Measurements from ENCODE around the gene HSD17B14. TPM values are rescaled to one million over a fixed set of nuclear protein-coding genes. Genes with fewer than 3 reads are reported as not detected.
"Not testable (repeated sequence)": the region's sequence is repeated elsewhere in the genome, so short reads cannot be mapped to it uniquely, and the experiment has no call there.

HSD17B14 gene
- total RNA-seq, 2 experiments from 2014 or later, result 0.89 to 1.1 TPM

DNA sequence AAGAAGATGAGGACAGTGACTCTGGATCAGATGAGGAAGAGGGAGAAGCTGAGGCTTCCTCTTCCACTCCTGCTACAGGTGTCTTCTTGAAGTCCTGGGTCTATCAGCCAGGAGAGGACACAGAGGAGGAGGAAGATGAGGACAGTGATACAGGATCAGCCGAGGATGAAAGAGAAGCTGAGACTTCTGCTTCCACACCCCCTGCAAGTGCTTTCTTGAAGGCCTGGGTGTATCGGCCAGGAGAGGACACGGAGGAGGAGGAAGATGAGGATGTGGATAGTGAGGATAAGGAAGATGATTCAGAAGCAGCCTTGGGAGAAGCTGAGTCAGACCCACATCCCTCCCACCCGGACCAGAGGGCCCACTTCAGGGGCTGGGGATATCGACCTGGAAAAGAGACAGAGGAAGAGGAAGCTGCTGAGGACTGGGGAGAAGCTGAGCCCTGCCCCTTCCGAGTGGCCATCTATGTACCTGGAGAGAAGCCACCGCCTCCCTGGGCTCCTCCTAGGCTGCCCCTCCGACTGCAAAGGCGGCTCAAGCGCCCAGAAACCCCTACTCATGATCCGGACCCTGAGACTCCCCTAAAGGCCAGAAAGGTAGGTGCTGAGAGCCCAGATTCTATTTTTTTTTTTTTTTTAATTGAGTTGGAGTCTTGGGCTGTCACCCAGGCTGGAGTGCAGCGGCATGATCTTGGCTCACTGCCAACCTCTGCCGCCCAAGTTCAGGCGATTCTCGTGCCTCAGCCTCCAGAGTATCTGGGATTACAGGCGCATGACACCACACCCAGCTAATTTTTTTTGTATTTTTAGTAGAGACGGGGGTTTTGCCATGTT lies 38.2 kb upstream of the HSD17B14 start:
- H3K27me3 Mint-ChIP-seq (ENCODE audit: low read depth), result no peaks in the 10 kb centered on the region
- CTCF ChIA-PET, result interaction anchor here (0.6 to 2.5 kb wide), 8 partner anchors 26 to 325 kb away, joined by 3 to 12 read pairs (median 6); partner anchors contain the start of genes GYS1, NUCB1 and RUVBL2
- ATAC-seq (peak; percentile 5), DNase-seq (peak; percentile 45)
- H3K4me1 Mint-ChIP-seq (ENCODE audit: low read depth), result peaks cover 54% of the 10 kb centered on the region
- peak overlapping the region; percentile 99 for H3K4me3 Mint-ChIP-seq
- H3K36me3 Mint-ChIP-seq (ENCODE audit: low read depth), result peaks cover 52% of the 10 kb centered on the region
- POLR2A ChIA-PET, result interaction anchor here (0.8 to 5.7 kb wide), 11 partner anchors 16 to 119 kb away, joined by 3 to 74 read pairs (median 5); partner anchors contain the start of genes DHDH, FTL, GYS1 and NUCB1
- peak overlapping the region; percentile 98 for H3K27ac Mint-ChIP-seq
- no peaks in the 10 kb centered on the region for H3K9me3 Mint-ChIP-seq (ENCODE audit: insufficient read depth)

DNA sequence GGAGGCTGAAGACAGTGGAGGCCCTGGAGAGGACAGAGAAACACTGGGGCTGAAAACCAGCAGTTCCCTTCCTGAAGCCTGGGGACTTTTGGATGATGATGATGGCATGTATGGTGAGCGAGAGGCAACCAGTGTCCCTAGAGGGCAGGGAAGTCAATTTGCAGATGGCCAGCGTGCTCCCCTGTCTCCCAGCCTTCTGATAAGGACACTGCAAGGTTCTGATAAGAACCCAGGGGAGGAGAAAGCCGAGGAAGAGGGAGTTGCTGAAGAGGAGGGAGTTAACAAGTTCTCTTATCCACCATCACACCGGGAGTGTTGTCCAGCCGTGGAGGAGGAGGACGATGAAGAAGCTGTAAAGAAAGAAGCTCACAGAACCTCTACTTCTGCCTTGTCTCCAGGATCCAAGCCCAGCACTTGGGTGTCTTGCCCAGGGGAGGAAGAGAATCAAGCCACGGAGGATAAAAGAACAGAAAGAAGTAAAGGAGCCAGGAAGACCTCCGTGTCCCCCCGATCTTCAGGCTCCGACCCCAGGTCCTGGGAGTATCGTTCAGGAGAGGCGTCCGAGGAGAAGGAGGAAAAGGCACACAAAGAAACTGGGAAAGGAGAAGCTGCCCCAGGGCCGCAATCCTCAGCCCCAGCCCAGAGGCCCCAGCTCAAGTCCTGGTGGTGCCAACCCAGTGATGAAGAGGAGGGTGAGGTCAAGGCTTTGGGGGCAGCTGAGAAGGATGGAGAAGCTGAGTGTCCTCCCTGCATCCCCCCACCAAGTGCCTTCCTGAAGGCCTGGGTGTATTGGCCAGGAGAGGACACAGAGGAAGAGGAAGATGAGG lies 37.4 kb upstream of the HSD17B14 start:
- no peaks in the 10 kb centered on the region for H3K9me3 Mint-ChIP-seq (ENCODE audit: insufficient read depth)
- H3K27me3 Mint-ChIP-seq (ENCODE audit: low read depth), result no peaks in the 10 kb centered on the region
- DNase-seq (peak; percentile 37), ATAC-seq (no peak)
- peaks cover 51% of the 10 kb centered on the region for H3K36me3 Mint-ChIP-seq (ENCODE audit: low read depth)
- ChIA-PET POLR2A (interaction anchor here (0.8 to 5.7 kb wide), 11 partner anchors 15 to 119 kb away, joined by 3 to 74 read pairs (median 5); partner anchors contain the start of genes DHDH, FTL, GYS1 and NUCB1), CTCF (interaction anchor here (1.0 to 2.5 kb wide), 4 partner anchors 27 to 120 kb away, joined by 3 to 12 read pairs (median 8); partner anchors contain the start of genes GYS1, NUCB1 and RUVBL2)
- peak overlapping the region; percentile 98 for H3K27ac Mint-ChIP-seq
- H3K4me3 Mint-ChIP-seq, result peak overlapping the region; percentile 99
- H3K4me1 Mint-ChIP-seq (ENCODE audit: low read depth), result peaks cover 55% of the 10 kb centered on the region

DNA sequence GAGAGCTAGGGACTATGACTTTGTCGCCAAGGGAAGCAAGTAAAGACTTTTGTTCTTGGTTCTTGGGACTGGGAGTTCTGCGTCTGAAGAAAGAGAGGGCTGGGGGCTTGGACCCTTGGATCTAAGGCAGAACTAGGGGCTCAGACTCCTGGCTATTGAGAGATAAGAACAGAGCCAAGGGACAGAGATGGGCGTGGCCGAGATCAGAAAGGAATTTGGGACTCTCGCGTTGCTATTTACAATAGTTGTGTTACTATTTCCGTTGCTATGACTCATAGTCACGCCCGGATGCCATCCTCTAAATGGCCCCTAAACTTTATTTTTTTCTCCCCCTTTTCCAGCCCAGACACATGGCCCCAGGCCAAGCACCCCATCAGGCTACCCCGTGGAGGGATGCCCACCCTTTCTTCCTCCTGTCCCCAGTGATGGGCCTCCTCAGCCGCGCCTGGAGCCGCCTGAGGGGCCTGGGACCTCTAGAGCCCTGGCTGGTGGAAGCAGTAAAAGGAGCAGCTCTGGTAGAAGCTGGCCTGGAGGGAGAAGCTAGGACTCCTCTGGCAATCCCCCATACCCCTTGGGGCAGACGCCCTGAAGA lies 36.7 kb upstream of the HSD17B14 start:
- Mint-ChIP-seq H3K9me3 (ENCODE audit: insufficient read depth) (no peaks in the 10 kb centered on the region), H3K4me1 (ENCODE audit: low read depth) (peaks cover 48% of the 10 kb centered on the region), H3K4me3 (peak overlapping the region; percentile 99), H3K27me3 (ENCODE audit: low read depth) (no peaks in the 10 kb centered on the region), H3K36me3 (ENCODE audit: low read depth) (peaks cover 45% of the 10 kb centered on the region), H3K27ac (peak overlapping the region; percentile 98)
- ChIA-PET POLR2A (interaction anchor here (0.6 to 5.7 kb wide), 15 partner anchors 9 to 313 kb away, joined by 3 to 74 read pairs (median 5); partner anchors contain the start of genes FTL, GYS1 and NUCB1), CTCF (interaction anchor here (1.0 to 3.1 kb wide), 7 partner anchors 27 to 120 kb away, joined by 3 to 12 read pairs (median 5); partner anchors contain the start of genes GYS1, HSD17B14 and RUVBL2)
- DNase-seq (peak; percentile 91), ATAC-seq (peak; percentile 27)

DNA sequence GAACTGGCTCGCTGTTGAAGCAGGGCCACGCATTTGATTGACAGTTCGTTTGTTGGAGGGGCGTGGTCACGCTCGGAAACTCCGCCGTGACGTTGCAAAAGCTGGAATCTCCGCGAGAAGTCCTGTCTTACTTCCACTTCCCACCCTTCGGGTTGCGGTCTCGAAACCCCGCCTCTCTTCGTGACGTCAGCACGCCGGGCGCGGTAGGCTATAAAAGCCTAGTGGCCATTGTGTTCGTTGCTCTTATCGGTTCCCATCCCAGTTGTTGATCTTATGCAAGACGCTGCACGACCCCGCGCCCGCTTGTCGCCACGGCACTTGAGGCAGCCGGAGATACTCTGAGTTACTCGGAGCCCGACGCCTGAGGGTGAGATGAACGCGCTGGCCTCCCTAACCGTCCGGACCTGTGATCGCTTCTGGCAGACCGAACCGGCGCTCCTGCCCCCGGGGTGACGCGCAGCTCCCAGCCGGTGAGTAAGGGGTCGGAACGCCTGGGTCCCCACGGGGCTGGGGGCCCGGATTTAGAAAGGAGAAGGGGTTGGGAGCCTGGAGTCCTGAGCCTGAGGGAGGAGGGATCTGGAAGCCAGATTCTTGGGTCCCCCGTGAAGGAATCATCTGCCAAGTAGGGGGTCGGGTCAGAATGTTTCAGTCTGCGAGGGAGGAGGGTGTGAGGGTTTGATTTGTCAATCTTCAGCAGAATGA lies 36.0 kb upstream of the HSD17B14 start, which contains the start of gene PPP1R15A:
PPP1R15A (plus strand) TSS at position 240 of the 702 bp plus-strand sequence. CDS start 813 bp downstream, outside the sequence.
- ChIA-PET POLR2A (interaction anchor here (0.6 to 5.7 kb wide), 31 partner anchors 9 to 623 kb away, joined by 3 to 74 read pairs (median 4); partner anchors contain the start of genes BAX, BCAT2, FTL and GYS1), CTCF (interaction anchor here (0.9 to 3.1 kb wide), 8 partner anchors 27 to 121 kb away, joined by 3 to 12 read pairs (median 4); partner anchors contain the start of genes GYS1, HSD17B14 and RUVBL2)
- no peaks in the 10 kb centered on the region for H3K9me3 Mint-ChIP-seq (ENCODE audit: insufficient read depth)
- DNase-seq (peak; percentile 99), ATAC-seq (peak; percentile 47)
- H3K27ac Mint-ChIP-seq, result peak within 1 kb of the TSS; percentile 98
- peaks cover 40% of the 10 kb centered on the region for H3K36me3 Mint-ChIP-seq (ENCODE audit: low read depth)
- peaks cover 42% of the 10 kb centered on the region for H3K4me1 Mint-ChIP-seq (ENCODE audit: low read depth)
- H3K27me3 Mint-ChIP-seq (ENCODE audit: low read depth), result no peaks in the 10 kb centered on the region
- peak within 1 kb of the TSS; percentile 99 for H3K4me3 Mint-ChIP-seq

DNA sequence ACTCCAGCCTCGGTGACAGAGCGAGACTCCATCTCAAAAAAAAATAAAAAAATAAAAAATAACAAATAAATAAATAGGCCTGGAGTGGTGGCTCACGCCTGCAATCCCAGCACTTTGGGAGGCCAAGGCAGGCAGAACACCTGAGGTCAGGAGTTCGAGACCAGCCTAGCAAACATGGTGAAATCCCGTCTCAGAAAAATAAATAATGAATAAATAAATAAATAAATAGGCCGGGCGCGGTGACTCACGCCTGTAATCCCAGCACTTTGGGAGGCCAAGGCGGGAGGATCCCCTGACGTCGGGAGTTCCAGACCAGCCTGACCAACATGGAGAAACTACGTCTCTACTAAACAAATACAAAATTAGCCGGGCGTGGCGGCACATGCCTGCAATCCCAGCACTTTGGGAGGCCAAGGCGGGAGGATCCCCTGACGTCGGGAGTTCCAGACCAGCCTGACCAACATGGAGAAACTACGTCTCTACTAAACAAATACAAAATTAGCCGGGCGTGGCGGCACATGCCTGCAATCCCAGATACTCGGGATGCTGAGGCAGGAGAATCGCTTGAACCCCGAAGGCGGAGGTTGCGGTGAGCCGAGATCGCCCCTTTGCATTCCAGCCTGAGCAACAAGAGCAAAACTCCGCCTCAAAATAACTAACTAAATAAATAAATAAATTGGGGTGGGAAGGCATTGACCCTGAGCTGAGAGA lies 35.3 kb upstream of the HSD17B14 start:
- peak overlapping the region; percentile 98 for H3K27ac Mint-ChIP-seq
- ChIA-PET POLR2A (interaction anchor here (0.6 to 5.7 kb wide), 23 partner anchors 10 to 622 kb away, joined by 3 to 74 read pairs (median 5); partner anchors contain the start of genes BAX, BCAT2, FTL and NUCB1), CTCF (interaction anchor here (0.9 to 3.1 kb wide), 6 partner anchors 29 to 122 kb away, joined by 3 to 12 read pairs (median 6); partner anchors contain the start of genes GYS1 and RUVBL2)
- H3K4me3 Mint-ChIP-seq, result peak overlapping the region; percentile 99
- not testable (repeated sequence) for ATAC-seq; DNase-seq; H3K27me3 Mint-ChIP-seq (ENCODE audit: low read depth); H3K9me3 Mint-ChIP-seq (ENCODE audit: insufficient read depth)
- H3K36me3 Mint-ChIP-seq (ENCODE audit: low read depth), result peaks cover 36% of the 10 kb centered on the region
- H3K4me1 Mint-ChIP-seq (ENCODE audit: low read depth), result peaks cover 42% of the 10 kb centered on the region

DNA sequence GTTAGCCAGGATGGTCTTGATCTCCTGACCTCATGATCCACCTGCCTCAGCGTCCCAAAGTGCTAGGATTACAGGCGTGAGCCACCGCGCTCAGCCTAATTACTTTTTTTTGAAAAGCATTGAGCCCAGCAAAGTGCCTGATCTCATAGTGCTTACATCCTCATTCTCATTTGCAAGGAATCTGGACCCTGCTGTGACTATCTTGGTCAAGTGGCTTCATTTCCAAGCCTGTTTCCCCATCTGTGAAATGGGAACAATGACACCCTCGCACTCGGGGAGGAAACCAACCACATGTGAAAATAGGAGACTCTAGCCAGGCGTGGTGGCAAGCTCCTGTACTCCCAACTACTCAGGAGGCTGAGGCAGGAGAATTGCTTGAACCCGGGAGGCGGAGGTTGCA lies 33.8 kb upstream of the HSD17B14 start:
- POLR2A ChIA-PET, result no interaction called here
- no peak overlapping the region for H3K27ac Mint-ChIP-seq
- no peaks in the 10 kb centered on the region for H3K27me3 Mint-ChIP-seq (ENCODE audit: low read depth)
- ATAC-seq (no peak), DNase-seq (no peak)
- H3K4me1 Mint-ChIP-seq (ENCODE audit: low read depth), result peaks cover 26% of the 10 kb centered on the region
- no peaks in the 10 kb centered on the region for H3K9me3 Mint-ChIP-seq (ENCODE audit: insufficient read depth)
- CTCF ChIA-PET, result interaction anchor here (1.1 to 3.1 kb wide), 2 partner anchors 75 to 124 kb away, joined by 5 to 7 read pairs; partner anchors contain the start of gene RUVBL2
- no peak overlapping the region for H3K4me3 Mint-ChIP-seq
- H3K36me3 Mint-ChIP-seq (ENCODE audit: low read depth), result peaks cover 21% of the 10 kb centered on the region

DNA sequence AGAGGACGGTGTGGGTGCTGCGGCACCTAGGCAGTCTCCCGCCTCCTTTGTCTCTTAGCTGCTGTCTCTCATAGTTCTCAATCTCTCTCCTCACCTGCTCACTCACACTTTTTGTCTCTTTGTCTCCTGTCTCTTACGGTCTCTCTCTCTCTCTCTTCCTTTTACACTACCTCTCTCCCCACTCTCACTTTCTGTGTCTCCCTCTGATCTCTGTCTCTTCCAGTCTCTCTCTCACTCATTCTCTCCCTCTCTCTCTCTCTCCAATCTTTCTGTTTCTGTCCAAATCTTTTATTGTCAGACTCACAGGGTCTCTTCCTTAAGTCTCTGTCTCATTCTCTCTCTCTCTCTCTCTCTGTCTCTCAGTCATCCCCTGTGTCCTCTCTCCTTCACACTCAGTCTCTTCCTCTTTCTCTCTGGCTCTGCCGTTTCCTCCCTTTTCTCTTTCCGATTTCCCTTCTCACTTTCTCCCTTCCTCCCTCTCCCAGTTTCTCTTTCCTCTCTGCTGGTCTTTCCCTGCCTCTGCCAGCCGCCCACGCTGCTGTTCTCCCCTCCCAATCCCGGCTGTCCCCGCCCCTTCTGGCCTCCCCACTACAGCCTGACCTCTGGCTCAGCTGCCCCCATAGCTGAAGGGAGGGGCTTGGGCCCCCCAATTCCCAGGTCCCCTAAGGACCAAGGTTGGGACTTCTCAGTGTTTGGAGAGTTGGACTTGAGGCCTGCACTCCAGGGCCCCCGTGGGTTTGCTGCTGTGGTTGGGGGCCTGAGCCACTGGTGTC lies 32.0 kb upstream of the HSD17B14 start, which contains the start of gene PLEKHA4:
PLEKHA4 (minus strand) TSS at position 504 of the 773 bp plus-strand sequence. CDS start 997 bp downstream, outside the sequence.
- ChIA-PET POLR2A (no interaction called here), CTCF (interaction anchor here (1.6 kb wide), 1 partner anchor 26 kb away, joined by 3 read pairs; no protein-coding TSS in a partner anchor)
- Mint-ChIP-seq H3K9me3 (ENCODE audit: insufficient read depth) (no peaks in the 10 kb centered on the region), H3K27ac (no peak within 1 kb of the TSS), H3K36me3 (ENCODE audit: low read depth) (peaks cover 6% of the 10 kb centered on the region), H3K4me1 (ENCODE audit: low read depth) (peaks cover 11% of the 10 kb centered on the region), H3K27me3 (ENCODE audit: low read depth) (no peaks in the 10 kb centered on the region), H3K4me3 (no peak within 1 kb of the TSS)
- ATAC-seq (no peak), DNase-seq (no peak)

DNA sequence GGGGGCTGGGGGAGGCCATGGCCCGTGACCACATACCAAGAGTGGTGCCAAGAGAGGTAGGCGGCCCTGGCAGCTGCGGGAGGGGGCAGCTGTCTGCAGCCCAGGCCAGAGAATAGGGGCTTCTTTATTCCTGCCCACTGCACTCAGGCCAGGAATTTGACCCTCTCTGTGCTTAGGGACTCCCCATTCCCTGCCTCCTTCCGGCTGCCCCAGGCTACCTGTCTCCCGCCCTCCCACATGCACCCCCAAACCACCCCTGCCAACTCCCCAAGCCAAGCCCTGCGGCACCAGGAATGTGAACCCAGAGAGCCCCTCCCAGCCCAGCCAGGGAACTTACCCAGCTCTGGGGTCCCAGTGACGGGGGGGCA lies 31.4 kb upstream of the HSD17B14 start:
- Mint-ChIP-seq H3K36me3 (ENCODE audit: low read depth) (peaks cover under 1% of the 10 kb centered on the region), H3K4me3 (no peak overlapping the region), H3K9me3 (ENCODE audit: insufficient read depth) (no peaks in the 10 kb centered on the region), H3K27me3 (ENCODE audit: low read depth) (no peaks in the 10 kb centered on the region), H3K4me1 (ENCODE audit: low read depth) (peaks cover 8% of the 10 kb centered on the region), H3K27ac (no peak overlapping the region)
- ATAC-seq (no peak), DNase-seq (no peak)
- ChIA-PET POLR2A (no interaction called here), CTCF (interaction anchor here (1.6 kb wide), 1 partner anchor 25 kb away, joined by 3 read pairs; no protein-coding TSS in a partner anchor)

DNA sequence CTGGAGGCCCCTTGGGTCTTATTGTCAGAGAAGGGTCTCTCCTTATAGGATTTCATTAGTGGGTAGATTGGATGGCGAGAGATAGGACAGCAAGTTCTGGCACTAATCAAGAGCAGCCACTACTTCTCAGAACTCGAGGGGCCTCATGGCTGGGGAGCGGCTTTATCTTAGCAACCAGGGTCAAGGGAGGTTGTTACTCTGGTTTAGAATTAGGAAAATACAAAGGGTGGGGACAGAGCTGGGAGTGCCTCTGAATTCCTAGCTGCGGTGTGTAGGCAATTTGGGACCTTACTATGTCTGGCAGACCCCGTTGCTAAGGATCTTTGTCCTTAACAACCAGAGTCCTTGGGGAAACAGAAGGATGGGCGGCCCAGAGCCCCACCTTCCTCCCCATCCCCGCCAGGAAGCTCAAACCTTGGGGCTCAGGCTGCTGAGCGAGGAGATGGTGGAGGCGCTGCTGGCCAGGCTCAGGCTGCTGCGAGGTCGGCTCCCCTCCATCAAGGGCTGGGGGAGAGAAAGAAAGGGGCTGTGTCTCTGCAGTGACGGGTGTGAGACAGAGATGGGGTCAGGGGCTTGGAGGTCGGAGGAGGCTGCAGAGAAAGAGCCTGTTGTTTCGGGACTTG lies 30.9 kb upstream of the HSD17B14 start:
- ChIA-PET POLR2A (no interaction called here), CTCF (interaction anchor here (1.6 kb wide), 1 partner anchor 25 kb away, joined by 3 read pairs; no protein-coding TSS in a partner anchor)
- no peaks in the 10 kb centered on the region for H3K36me3 Mint-ChIP-seq (ENCODE audit: low read depth)
- DNase-seq (no peak), ATAC-seq (no peak)
- peaks cover 6% of the 10 kb centered on the region for H3K4me1 Mint-ChIP-seq (ENCODE audit: low read depth)
- no peaks in the 10 kb centered on the region for H3K9me3 Mint-ChIP-seq (ENCODE audit: insufficient read depth)
- H3K27me3 Mint-ChIP-seq (ENCODE audit: low read depth), result no peaks in the 10 kb centered on the region
- H3K27ac Mint-ChIP-seq, result no peak overlapping the region
- H3K4me3 Mint-ChIP-seq, result no peak overlapping the region
